NCI-H146 treated with DMSO at 0.1 percent for 48 hours (cell line): ENCODE data around the gene TTYH1.

ENCODE experiments used
- DNase-seq: peaks from one replicate; lab custom pipeline; 2025; ENCODE audit not compliant: unreplicated experiment; lab: John Stamatoyannopoulos, UW

TTYH1 gene

GRCh38 chr19:54391589-54392061 lies 23.6 kb upstream of the TTYH1 start:
- no peak for DNase-seq

GRCh38 chr19:54392105-54392504 lies 23.2 kb upstream of the TTYH1 start:
- no peak for DNase-seq

- DNase-seq: no peak
Observed at GRCh38 chr19:54393381-54393780, 21.9 kb upstream of the TTYH1 start.

- no peak for DNase-seq
Observed at GRCh38 chr19:54395685-54396084, 19.6 kb upstream of the TTYH1 start.

- DNase-seq: no peak
Observed at GRCh38 chr19:54399189-54399588, 16.1 kb upstream of the TTYH1 start.

GRCh38 chr19:54400913-54401312 lies 14.4 kb upstream of the TTYH1 start:
- no peak for DNase-seq

- no peak for DNase-seq
Observed at GRCh38 chr19:54403054-54403453, 12.2 kb upstream of the TTYH1 start.

GRCh38 chr19:54405628-54406027 lies 9.6 kb upstream of the TTYH1 start:
- DNase-seq: no peak

- DNase-seq: no peak
Observed at GRCh38 chr19:54407780-54408179, 7.5 kb upstream of the TTYH1 start.

GRCh38 chr19:54408456-54409026 lies 6.7 kb upstream of the TTYH1 start:
- no peak for DNase-seq

- DNase-seq: no peak
Observed at GRCh38 chr19:54411033-54411432, 4.2 kb upstream of the TTYH1 start.

- no peak for DNase-seq
Observed at GRCh38 chr19:54412877-54413276, 2.4 kb upstream of the TTYH1 start.

- DNase-seq: no peak
Observed at GRCh38 chr19:54414156-54414555, 1.1 kb upstream of the TTYH1 start.

- no peak for DNase-seq
Observed at GRCh38 chr19:54415901-54416673, 823 bp downstream of the TTYH1 start.

GRCh38 chr19:54416695-54417491 lies 1.6 kb downstream of the TTYH1 start:
- DNase-seq: no peak

- DNase-seq: no peak
Observed at GRCh38 chr19:54418030-54418929, 3.0 kb downstream of the TTYH1 start.

GRCh38 chr19:54418930-54419800 lies 3.9 kb downstream of the TTYH1 start:
- DNase-seq: no peak

- DNase-seq: no peak
Observed at GRCh38 chr19:54420068-54420382, 4.8 kb downstream of the TTYH1 start.

- no peak for DNase-seq
Observed at GRCh38 chr19:54420383-54421168, 5.3 kb downstream of the TTYH1 start.
